NCI-H2081 (cell line): Measurements from ENCODE around the gene RO60.
"Not testable (repeated sequence)": the region's sequence is repeated elsewhere in the genome, so short reads cannot be mapped to it uniquely, and the experiment has no call there.

Experiments
- DNase-seq, 2 experiments: peaks; one replicate each; lab custom pipeline; 2025; lab: John Stamatoyannopoulos, UW

Gene RO60

DNA sequence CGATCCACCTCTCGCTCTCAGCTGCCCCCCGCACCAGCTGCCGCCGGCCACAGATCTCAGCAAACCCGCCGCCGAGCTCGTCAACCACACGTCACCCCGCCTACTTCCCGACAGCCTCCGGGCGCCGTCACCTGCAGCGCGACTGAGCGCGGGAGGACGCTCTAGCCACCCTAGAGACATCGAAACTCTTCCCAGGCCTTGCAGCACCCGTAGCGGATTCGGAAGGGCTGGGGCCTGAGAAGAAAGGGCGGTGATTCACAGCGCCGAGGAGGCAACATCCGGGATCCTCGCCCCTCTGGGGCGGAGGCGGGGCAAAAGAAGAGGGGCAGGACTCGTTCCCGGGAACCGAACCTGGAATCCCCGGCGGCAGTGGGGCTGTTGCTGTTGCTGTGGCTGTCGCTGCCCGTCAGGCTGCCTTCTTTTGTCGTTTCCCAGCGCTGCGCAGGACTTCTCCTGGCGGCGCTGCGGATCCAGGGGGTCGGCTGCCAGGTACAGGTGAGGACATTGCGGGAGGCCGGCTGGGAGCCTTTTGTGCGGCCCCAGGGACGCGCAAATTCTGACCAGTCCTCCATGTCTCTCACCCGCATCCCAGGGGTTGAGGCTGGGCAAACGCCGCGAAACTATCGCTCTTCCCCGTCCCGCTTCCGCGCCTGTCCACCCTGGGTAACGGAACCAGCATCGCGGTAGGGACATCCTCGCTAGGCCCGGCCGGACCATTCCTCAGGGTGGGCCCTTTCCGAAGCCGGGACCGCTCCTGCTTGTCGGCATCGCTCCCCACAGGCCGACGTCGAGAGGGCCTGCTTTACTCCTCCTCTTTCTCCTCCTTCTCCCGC lies at the start of gene RO60, which contains the start of gene UCHL5:
Gene RO60 (plus strand): TSS at position 331 of the 833 bp plus-strand sequence. CDS start 9,443 bp downstream, outside the sequence.
Gene UCHL5 (minus strand): TSS at position 79 of the 833 bp plus-strand sequence. CDS start 100 bp downstream, outside the sequence.
- peak; percentile 99 to 100 for DNase-seq

DNA sequence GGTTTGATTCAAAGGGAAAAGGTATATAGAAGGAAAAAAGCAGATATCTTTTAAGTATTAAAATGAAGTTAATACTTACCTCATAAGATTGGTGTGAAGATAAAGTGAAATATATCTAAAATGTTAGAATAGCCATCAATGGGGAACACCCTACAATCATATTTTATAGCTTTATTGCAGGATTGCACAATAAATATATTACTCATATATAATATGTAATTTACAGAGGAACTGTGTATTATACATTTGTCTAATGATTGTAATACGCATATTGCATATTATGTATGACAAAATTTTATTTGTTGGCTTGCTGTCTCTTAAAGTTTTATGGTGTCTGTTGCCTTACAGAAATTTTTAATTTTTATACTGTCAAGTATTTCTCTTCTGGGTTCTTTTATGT lies 48.0 kb upstream of the RO60 start:
- DNase-seq, result no peak

DNA sequence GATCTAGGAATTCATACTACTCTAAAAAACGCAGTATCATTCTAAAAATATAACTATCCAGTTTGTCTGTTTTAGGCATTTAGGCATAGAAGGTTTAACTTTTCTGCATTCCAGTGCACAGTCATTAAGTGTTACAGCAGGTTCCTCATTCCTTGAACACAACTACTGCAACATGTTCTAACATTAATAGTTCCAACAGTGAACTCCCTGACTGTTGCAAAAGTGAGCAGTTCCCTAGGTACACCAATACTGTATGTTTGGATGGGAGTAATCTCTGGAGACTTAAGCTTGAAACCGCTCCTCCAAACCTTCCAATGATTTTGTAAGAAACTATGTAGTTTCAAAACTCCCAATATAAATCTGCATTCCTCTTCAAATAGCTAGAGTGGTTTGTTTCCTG lies 46.4 kb upstream of the RO60 start:
- no peak for DNase-seq

DNA sequence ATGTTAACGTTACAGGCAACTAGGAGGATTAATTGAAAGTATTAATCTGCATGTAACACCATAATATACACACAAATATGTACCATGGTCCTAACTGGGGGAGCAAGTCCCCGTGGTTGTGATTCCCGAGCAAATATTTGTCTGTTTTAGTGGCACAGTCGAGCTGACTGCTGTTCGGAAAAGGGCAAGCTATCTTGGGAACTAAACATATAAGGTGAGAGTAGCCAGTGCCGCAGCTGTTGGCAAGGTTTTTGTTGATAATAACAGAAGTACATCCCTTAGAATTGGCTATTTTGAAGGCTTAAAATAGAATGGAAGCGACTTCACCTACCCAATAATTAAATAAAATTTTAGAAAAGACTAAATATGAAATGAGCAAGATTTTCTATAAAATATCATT lies 45.7 kb upstream of the RO60 start:
- DNase-seq, result no peak

DNA sequence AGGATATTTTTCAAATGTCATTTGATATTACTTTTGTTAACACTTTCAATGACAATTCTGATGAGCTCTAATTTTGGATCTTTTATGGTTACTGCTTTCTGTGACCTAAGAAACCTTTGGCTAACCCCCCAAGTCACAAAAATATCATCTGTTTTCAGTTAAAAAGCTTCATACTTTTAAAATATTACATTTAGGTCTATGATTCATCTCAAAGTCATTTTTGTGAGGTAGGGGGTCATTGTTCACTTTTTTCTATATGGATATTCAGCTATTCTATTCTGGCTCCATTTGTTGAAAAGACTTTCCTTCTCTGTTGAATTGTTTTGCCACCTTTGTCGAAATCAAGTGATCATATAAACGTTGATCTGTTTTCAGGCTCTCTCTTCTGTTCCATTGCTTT lies 45.0 kb upstream of the RO60 start:
- DNase-seq, result no peak

DNA sequence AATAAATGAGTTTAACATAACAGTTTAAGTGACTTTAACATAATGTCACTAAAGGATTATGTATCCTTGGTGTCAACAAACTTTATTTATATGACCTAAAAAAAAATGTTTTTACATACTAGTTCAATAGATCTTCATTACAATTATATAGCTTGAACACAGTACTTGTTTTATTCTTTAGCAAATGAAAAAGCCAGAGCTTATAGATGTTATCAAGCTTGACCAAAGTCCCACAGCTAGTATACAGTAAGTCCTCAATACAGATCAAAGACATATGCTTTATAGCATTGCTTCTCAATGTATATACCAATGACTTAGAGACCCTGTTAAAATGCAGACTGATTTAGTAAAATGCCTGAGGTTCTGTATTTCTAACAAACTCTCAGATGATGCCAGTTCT lies 42.6 kb upstream of the RO60 start:
- DNase-seq, result no peak

DNA sequence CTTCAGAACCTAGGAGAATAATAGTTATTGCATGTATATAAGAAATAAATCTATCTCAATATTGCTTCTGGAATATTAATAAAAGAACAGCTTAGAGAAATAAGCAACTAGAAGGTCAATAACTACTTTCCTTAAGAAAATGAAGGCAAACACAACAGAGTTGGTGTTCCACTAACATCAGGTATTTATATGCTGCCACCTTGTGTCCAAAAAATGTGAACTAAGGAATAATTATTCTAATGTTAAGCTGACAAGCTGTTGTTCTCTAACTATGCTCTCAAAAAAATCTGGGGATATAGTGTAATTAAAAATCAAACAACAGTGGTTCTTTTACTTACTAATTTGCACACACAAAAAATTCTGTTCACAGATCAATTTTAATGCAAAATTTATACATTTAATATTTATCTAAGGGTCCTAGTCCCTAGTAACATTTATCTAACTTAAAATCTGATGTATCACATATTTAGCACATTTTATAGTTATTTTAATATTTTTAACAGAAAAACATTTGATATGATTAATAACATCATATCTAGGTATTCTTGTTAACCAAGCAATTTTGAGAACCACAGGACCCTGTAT lies 39.9 kb upstream of the RO60 start:
- peak; percentile 25 to 59 for DNase-seq

DNA sequence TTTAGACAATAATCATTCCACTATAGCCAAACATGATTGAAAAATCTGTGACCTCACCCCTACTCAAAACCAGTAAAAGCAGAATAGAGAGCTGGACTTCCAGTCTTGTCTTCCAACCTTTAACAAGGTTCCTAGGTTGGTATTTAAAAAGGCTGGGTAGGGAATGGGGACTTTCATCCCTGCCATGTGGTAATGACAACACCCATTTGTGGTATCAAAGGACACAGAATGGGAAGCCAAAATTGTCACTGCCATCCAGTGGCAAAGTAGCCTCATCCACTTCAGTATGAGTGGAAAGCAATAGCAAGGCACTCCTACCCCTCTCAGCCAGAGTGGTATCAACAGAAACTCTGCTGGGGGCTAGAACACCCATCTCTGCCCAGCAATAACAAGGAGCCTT lies 34.2 kb upstream of the RO60 start:
- DNase-seq, result no peak

DNA sequence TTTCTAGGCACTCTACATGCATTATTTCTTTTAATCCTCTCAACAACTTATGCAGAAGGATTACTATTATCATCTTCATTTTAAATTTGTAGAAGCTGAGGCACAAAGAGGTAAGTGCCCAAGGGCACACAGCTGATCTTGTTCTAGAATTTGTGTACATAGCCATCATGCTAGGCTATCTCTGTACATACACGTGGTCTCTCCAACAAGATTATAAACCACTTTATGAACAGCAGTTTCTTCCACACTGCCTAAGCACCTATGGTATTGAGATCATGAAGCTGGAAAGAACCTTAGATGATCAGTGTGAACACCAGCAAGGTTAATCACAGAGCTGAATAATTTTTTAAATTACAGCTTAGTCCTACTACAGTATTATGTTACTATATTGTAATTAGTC lies 29.1 kb upstream of the RO60 start:
- no peak for DNase-seq

DNA sequence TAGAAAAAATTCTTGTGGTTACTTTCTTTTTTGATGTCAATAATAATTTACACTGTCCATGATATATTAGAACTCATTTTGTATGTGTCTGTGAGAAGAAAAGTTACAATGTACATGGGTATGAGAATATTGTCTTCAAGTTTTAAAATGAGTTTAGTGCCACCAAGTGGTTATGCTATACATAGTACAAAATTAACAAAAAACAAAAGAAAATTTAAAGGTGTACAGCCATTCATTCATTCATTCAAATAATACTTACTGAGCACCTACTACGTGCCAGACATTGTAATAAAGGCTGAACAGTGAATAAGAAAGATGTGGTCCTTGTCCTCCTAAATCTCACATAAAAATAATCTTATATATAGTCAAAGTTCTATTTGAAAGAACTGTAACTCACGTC lies 28.0 kb upstream of the RO60 start:
- no peak for DNase-seq

DNA sequence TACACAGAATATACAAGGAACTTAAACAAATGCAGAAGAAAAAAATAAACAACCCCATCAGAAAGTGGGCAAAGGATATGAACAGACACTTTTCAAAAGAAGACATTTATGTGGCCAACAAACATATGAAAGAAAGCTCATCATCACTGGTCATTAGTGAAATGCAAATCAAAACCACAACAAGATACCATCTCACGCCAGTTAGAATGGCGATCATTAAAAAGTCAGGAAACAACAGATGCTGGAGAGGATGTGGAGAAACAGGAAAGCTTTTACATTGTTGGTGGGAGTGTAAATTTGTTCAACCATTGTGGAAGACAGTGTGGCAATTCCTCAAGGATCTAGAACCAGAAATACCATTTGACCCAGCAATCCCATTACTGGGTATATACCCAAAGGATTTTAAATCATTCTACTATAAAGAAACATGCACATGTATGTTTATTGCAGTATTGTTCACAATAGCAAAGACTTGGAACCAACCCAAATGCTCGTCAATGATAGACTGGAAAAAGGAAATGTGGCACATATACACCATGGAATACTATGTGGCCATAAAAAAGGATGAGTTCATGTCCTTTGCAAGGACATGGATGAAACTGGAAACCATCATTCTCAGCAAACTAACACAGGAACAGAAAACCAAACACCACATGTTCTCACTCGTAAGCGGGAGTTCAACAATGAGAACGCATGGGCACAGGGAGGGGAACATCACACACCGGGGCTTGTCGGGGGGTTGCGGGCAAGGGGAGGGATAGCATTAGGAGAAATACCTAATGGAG lies 26.6 kb upstream of the RO60 start:
- DNase-seq, result not testable (repeated sequence)

DNA sequence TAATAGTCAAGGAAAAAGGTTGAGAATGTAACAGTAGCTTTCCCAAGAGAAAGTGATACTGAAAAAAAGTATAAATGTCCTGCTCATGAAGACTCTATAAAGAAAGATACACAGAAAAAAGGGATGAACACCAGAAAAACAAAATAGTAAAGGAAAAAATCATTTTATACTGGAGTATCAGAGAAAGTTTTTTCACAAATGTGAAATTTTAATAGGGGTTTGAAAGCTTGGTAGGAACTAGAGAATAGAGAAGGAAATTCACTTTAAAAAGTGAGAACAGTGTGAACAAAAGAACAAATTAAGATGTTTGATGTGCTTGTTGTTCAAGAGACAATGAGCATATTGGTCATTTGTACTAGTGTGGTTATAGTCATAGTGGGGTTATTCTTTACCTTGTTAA lies 25.8 kb upstream of the RO60 start:
- no peak for DNase-seq

DNA sequence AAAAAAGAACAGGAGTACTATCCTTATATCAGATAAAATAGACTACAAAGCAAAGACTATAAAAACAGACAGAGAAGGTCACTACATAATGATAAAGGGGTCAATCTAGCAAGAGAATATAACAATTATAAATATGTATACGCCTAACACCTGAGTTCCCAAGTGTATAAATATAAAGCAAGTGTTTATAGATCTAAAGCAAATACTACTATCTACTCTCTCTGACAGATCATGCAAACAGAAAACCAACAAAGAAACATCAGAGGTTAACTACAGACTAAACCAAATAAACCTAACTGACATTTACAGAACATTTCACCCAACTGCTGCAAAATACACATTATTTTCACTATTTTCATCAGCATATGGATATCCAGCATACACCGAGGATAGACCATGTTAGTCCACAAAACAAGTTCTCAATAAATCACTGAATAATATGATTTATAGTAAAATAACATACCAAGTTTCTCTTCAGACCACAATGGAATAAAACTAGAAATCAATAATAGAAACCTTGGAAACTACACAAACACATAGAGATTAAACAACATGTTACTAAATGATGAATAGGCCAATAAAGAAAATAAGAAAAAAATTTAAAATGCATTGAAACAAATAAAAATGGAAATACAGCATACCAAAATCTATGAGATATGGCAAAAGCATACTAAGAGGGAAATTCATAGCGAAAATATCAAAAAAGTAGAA lies 22.9 kb upstream of the RO60 start:
- DNase-seq, result peak in 1 of 2 experiments; percentile 19

DNA sequence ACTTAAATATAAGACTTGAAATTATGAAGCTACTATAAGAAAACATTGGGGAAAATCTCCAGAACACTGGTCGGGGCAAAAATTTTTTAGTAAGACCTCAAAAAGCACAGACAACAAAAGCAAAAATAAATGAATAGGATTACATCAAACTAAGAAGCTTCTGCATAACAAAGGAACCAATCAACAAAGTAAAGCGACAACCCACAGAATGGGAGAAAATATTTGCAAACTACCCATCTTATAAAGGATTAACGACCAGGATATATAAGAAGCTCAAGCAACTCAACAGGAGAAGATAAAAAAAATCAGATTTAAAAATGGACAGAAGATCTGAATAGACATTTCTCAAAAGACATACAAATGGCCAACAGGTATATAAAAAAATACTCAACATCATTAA lies 19.4 kb upstream of the RO60 start:
- no peak for DNase-seq

DNA sequence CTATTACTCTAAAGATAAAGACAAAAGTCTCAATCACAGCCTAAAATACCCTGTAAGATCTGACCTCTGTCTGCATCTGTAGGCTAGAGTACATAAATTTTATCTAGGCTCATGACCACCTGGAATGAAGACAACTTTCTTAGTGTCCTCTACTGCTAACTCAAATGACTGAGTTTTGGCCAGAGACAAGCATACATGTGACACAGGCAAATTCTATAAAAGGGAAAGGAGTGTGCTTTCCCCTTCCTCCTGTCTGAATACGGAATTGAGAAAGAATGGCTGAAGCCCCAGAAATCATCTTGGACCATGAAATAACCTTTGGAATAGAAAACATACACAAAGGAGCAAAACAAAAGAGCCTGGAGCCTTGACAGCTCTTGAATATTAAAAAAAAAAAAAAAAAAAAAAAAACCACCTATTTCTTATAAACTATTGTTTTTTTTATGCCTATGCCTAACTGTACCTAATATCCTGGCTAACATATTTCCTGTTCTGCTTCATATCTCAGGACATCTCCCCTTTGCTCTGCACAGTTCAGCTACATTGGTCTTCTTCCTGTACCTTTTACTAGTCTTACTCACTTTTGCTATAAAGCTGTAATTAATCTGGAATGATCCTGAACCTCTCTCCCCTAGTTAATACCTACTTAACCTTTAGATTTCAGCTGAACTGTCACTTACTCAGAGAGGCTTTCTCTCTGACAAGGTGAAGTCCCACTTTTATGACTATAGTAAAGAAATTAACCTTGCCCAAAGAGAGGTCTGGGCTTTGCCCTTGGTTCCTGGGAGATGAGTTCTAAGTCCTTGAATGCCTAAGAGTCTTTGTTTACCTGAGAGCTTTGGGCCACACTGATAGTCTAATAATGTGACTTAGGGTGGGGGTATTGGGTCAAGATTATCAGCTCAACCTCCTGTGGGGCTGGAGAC lies 16.4 kb upstream of the RO60 start:
- no peak for DNase-seq

DNA sequence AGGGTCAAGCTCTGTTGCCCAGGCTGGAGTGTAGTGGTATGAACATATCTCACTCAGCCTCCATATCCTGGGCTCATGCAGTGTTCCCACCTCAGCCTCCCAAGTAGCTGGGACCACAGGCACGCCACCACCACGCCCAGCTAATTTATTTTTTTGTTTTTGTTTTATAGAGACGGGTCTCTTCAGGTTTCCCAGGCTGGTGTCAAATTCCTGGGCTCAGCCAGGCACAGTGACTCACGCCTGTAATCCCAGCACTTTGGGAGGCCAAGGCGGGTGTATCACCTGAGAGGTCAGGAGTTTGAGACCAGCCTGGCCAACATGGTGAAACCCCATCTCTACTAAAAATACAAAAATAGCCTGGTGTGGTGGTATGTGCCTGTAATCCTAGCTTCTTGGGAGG lies 10.5 kb upstream of the RO60 start:
- DNase-seq, result not testable (repeated sequence)

DNA sequence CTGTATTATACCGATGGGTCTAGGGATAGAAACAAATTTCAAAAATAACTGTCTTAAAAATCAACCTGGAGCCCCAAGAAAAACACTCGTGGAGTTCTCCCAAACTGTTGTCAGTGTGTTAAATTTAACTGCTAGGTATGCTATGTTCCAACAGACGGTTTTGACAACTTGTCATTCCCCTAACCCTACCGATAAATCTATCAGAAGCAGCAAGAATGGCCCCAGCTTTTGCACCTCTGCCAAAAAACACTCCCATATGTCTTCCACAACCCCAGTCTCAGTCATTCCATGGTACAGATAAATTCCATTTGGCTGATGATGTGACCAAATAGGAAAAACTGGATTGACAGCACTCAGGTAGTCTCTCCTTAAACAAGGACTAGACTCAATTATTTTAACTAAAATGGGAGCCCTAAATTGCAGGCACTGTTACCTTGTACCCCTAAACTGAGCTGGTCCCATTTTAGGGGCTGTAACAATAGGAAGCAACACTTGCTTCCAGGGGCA lies 5.2 kb upstream of the RO60 start:
- no peak for DNase-seq

DNA sequence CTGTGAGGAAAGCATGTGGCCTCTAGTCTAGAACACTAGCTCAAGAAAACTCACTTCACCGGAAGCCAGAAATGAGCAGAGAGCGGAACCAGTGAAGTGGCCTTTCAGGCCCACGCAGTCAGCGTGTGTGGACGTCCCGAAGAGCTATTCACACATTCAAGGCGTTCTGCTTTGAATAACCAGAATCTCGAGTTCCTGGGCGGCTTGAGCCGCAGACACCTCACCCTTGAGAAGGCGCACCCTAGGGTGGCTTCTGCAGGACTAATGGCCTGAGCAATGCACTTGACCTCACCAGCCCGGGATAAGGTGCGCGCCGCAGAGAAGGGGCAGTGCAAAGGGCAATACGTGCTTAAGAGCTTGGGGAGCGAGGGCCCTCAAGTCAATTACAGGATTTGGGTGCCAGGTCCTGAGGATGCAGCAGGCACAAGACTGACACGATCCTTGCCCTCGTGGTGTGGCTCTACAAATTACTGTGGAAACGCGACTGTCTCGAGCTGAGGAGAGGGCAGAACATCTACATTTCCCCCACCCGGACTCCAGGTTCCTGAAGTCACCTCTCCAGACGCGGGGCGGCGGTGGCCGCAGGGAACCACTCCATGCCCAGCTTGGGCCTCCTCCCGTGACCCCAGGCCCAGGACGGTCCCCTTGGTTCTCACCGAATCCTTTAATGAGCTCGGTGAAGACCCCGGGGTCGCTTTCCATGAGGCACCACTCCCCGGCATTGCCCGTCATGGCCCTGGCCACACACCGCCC lies 707 bp upstream of the RO60 start:
- DNase-seq, result peak; percentile 48 to 76

DNA sequence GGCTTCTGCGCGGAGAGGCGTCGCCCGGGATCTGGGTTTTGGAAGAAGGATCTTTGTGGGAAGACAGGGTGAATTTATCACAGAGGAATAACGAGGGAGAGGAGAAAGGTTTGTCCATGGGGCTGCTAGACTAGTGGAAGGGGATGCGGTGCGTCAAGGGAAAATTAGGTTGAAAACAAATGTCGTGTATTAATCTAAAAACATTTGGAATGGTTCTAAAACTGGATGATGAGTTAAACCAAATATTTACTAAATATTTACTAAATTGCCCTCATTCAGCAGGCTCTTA lies 647 bp downstream of the RO60 start:
- no peak for DNase-seq

DNA sequence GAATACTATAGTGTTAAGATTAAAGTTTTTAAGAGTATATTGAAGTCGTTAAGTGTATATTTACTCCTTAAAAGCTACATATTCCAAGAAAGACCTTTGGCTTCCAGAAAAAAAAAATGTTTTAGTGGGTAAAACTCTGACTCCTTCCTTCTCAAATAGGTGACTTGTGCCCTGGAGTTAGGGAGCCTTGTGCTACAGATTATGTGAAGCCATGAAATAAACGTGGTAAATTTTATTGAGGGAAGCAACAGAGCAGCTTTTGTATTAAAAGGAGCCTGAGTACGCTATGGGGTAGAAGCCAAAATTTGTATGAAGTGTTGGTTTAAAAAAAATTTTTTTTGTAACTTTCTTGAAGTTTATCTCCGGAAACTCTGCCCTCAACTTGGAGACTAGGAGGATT lies 994 bp downstream of the RO60 start:
- DNase-seq, result no peak
